HG02588 (cell line): ENCODE data around the gene MIOS.

Experiments used
- ATAC-seq: cut with Tn5 transposase; IDR thresholded peaks from one replicate; pipeline ENCODE4 v1.9.1; 2021; ENCODE audit warnings: mild to moderate bottlenecking, moderate library complexity; ENCODE audit not compliant: unreplicated experiment

The MIOS gene

DNA sequence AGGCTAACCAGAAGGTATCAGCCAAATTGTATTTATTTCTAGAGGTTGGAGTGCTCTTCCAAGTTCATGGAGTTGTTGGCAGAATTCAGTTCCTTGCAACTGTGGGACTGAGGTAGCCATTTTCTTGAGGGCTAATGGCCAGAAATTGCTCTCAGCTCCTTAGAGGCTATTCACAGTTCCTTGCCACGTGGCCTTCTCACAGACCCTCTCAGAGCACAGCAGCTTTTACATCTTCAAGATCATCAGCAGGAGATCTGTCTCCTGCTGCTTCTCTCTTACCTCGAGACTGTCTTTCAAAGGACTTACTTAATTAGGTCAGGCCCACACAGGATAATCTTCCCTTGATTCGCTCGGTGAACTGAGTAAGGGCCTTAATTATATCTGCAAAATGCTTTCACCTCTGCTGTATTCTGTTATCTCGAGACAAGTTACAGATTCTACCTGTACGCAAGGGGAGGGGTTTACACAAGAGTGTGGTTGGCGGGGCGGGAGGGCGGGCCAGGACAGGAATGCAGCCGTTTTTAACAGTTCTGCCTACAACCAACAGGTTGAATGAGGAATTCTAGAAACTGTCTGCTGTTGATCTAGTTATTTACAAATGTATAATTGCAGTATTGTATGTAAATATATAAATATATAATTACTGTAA is 15.0 kb downstream of the MIOS start:
- ATAC-seq: no peak

DNA sequence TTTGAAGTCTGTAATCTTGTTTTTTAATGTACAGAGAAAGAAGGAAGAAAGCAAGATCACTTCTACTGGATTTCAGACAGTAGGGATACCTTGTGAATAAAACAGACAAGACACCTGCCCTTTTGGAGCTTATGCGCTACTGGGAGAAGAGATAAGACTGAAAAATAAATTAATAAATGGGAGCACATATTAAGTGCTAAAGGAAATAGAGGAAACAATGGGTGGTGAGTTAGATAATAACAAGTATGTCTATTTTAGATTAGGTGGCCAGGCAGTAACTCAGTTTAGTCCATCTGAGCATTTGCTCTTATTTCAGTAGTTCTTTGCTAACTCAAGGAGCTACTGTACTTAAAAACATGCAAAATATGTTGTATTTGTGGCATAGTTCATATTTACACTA is 15.9 kb downstream of the MIOS start:
- ATAC-seq: no peak

DNA sequence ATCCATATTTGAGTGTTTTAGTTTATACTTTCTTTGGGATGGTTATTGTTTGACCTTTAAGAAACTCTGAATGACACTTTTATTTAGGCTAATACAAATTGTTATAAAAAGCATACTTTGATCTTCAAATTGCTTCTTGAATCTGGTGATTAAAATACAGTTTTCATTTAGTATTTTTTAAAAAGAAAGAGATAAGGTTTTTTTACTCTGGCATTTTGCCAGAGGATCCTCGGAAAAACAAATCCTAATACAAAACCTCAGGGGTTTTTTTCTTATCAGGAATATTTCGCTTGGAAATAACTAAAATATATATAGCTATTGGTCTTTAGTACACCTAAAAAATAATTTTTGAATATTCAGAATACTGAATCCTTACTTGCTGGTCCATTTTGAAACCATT is 17.0 kb downstream of the MIOS start:
- no peak for ATAC-seq

DNA sequence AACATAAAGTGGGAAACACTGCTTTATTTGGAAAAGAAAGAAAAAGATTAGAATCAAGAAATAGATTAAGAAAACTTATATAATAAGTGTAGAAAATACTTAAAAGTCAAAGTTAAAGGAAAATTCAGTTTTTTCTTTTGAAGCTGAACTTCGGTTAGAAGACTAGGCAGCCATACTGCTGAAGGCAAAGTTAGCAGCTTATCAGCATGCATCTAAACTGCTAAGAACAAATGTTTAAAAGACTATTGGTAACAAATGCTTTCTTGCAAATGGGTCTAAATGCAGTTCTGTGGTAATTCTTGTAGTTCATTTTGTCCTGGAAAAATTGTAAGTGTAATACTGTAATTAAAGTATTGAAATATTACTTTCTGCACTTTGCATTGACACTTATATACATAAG is 18.0 kb downstream of the MIOS start:
- no peak for ATAC-seq

DNA sequence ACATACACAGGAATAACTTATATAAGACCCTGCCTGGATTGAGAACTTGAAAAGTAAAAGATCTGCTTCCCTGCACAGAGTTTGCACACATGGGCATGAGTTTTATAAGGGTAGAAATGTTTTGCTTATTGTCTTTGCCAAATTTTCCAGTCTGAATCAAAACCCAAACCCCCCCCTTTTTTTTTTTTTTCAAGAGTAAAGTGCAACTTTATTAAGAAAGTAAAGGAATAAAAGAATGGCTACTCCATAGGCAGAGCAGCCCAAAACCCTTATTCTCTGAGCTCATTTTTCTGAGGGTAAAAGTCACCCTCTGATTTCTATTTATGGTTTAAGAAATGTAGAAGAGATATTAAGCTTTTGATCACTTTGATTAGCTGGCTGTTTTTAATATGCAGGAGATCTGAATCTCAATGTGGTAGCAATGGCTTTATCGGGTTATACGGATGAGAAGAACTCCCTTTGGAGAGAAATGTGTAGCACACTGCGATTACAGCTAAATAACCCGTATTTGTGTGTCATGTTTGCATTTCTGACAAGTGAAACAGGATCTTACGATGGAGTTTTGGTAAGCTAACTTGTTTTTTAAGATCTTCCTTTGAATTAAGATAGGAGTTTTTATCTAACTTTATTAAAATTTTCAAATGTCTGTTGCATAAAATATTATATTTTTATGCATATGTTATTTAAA is 18.7 kb downstream of the MIOS start:
- ATAC-seq: no peak

DNA sequence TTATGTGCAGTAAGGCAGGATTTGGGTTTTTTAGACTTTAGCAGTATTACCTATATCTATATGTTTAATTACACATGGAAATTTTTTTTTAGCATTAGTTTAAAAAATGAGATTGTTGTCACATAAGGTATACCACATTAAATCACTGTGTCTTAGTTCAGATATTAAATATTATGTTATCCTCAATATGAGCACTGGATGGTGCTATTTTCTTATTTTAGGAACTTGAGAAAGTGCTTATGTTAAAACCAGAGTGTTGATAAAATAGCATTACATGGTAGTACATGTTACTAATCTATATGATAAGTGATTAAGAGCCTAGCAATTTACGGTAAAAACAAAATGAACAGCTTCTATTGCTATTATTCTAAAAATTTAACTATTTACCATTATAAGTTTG is 28.8 kb downstream of the MIOS start:
- ATAC-seq: no peak

DNA sequence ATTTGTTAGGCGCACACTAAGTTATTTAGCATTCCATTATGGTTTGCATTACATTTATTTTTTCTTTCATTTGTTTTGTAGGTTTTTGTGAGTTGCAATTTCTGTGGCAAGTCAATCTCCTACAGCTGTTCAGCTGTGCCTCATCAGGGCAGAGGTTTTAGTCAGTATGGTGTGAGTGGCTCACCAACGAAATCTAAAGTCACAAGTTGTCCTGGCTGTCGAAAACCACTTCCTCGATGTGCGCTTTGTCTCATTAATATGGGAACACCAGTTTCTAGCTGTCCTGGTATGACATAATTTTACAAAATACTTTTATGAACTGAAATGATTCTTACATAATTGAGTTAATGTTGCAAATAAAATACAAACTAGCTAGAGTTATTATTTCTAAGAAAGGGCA is 29.5 kb downstream of the MIOS start:
- no peak for ATAC-seq

DNA sequence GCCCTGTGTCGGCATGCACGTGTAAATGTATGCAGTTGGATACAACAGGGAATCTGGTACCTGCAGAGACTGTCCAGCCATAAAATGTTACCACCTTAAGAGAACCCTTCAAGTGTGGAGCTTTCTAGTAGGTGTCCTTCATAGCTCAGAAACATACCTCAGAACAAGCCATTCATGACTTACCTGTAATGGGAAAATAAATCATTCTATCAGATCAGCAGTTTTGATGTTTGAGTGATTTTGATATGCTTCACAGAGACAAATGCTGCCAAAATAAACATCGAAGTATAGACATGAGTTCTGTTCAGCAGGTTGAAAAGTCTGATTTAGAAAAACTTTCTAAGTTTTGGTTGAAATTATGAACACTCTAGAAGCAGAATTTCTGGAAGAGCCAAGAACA is 40.3 kb downstream of the MIOS start:
- ATAC-seq: no peak

DNA sequence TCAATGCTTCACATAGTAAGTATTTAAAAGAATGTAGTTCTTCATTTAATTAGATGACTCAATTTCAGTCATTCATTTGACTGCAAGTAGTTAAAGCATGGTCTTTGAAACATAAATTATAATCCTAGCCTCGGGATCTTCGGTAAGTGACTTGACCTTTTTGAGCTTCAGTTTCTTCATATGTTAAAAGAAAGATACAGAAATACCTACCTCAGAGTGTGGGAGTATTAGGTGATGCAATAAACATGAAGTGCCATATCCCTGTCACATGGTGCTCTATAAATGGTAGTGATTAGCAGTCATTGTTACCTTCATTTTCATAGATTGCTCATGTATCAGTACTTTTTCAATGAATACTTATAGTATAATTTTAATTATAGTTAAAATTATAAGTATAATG is 42.6 kb downstream of the MIOS start:
- no peak for ATAC-seq

DNA sequence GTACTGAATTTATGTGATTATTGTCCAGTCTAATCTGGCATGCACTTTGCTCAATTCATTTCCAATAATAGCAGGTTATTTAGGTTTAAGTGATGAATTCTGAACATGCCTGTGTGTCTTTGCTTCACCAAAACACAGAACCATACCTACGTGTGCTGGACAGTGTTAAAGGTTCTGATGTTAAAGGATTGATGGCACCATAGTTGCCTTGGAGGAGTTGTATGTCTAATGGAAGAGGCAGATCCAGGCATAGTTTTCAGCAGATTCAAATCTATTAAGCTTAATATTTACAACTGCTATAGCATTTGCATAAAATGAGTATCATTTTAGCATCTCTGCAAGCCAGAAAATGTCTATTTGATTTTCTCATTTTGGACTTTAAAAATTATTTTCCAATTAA is 45.8 kb downstream of the MIOS start:
- ATAC-seq: no peak

DNA sequence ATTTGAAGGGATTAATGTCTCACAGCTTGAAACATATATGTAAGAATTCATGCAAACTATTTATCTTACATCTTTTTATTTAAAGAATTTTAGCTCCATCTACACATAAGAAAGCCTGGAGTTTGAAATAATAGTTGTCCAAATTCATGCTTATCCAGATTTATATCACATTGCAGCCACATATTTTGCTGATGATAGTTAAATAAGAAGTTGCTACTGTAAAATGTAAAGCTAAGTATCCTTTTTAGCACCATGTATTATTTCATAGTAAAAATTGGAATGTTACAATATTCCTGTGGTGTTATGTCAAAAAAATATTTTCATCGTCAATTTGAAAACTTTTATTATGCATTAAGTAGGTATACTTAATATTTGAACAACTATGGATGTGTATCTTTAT is 46.5 kb downstream of the MIOS start:
- ATAC-seq: no peak

DNA sequence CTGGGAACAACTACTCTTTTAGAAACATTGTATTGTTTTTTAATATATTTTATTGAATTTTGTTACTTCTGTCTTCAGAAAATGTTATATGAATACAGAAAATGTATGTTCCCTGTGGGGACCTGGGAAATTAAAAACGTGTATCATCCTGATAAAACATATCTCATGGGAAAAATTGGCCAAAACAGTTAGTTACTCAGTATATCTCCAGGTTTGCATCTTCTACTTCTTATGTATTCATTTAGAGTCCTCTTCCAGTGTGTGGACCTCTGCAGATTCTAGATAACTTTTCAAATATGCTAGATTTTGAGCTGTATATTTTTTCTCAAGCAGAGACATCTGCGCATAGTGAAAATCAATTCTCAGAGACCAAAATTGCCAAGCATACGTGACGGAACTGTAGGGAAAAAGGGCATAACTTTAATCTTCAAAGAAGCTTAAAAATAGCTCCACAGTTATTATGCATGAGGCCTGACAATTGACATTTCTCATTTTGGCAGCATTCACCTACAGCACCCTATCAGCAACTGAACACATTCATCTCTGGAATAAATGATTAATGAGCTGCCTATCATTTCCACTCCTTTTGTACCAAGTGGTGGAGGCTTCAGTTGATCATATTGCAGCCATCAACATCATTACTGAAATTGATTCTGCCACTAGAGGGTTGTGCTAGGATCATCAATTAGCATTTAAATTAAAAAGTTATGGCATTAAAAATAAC is 47.5 kb downstream of the MIOS start:
- no peak for ATAC-seq

DNA sequence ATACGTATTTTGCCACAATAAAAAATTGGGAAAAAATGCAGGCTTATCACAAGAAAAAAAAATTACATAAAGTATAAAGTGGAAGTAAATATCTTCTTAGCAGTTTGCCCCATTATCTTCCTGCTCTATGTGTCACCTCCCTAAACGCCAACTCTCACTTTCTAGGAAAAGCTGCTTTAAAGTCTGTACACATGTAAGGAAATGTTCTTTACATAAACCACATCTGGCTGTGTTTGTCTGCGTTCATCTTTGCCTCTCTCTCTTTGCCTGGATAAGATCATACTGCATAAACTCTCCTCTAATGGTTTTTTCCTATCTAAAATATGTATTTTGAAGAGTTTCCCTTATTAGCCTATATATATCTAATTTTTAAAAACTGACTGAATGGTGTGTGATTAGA is 50.9 kb downstream of the MIOS start:
- ATAC-seq: no peak

DNA sequence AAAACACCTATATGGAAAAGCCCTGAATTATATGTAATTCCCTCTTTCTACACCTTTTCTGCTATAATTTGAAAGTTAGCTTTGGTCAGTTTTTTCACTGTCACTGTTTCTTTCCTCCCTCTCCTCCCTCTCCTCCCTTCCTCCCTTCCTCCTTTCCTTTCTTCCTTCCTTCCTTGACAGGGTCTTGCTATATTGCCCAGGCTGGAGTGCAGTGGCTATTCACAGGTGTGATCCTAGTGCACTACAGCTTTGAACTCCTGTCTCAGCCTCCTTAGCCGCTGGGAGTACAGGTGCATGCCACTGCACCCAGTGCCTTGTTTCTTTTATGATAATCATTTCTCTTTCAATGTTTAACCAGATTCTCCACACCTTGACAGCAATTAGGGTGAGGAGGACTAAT is 51.7 kb downstream of the MIOS start:
- ATAC-seq: no peak

DNA sequence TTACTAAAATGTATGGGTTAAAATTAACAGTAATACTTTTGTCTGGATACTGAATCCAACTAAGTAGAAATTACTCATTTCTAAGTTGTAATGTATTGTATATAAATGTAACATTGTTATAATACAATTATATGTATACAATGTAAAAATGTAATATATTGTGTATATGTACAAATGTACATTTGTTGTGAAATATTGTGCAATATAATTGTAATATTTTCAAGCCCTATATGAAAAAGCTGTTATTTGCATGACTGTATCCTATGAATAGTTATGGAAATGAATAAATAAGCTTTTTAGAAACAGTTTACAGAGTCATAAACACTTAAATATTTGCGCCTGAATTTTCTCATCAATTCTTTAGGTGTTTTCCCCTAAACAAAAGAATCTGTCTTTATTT is 53.6 kb downstream of the MIOS start:
- ATAC-seq: no peak

DNA sequence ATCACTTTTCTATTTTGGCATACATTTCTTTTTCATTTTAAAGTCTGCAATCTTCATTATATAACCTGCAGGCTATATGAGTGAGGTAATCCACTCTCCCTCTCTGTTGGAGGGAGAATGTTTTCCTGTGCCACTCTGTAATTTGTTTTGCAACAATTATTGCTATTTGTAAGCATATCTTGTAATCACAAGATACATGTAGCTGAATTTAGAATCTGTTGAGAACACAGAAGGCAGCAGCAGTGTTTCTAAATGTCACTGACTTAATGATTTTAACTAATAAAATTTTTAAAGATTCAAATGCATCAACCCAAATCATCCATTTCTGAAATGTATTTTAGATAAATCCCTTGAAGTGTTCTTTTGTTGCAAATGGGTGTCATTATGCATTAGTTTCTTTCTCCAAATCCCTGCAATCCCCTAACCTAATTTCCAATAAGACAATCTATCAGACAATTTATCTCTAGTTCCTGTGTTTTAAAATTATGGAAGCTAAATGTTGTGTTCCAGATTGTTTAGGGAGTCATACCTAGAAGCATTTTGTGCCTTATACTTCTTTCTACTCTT is 54.0 kb downstream of the MIOS start:
- no peak for ATAC-seq

DNA sequence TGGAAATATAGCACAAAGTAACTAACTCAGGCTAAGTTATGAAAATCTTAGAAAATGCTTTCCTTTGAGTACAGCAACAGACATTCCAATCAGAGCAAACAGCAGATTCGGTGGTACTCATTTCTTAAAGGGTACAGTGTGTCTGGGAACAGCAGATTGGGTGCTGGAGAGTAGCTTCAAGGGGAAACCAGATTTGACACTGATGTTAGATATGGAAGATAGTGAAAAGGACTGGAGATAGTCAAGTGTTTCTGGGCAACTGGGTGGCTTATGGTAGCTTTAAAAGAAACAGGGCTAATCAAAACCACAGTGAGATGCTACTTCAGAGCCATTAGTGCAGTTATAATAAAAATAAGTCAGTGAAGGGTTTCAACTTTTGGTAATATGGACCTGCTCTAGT is 61.8 kb downstream of the MIOS start:
- ATAC-seq: no peak

DNA sequence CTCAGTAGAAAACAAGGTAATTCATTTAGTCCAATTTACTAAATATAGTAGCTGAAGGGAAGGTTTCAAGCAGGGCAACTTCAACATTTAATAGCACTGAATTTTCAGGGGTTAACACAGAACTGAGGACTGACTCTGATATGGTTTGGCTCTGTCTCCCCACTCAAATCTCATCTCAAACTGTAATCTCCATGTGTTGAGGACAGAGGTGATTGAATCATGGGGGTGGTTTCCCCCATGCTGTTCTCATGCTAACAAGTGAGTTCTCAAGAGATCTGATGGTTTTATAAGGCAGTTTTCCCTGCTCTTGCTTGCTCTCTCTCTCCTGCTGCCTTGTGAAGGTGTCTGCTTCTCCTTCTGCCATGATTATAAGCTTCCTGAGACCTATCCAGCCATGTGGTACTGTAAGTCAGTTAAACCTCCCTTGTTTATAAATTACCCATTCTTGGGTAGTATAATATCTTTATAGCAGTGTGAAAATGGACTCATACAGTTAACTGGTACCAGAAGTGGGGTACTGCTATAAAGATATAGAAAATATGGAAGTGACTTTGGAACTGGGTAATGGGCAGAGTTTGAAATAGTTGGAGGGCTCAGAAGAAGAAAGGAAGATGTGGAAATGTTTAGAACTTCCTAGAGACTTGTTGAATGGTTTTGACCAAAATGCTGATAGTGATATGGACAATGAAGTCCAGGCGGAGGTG is 64.1 kb downstream of the MIOS start:
- no peak for ATAC-seq

DNA sequence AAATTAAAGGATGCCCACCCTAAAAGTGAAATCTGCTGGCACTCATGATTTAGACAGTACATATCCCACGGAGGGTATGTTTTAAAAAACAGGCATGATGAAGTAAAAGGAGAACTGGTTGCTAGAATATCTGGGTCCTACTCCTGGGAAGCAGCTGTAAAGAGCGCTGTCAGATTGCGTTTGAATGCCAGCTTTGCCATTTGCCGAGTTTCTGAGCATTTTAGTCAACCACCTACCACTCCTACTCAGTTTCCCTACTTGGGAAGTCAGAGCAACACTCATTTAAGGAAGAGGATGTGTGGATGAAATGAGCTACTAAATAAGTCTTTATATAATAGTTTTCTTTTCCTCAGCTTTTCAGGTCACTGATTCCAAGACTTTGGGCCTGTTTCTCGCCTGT is 72.7 kb downstream of the MIOS start:
- ATAC-seq: no peak

DNA sequence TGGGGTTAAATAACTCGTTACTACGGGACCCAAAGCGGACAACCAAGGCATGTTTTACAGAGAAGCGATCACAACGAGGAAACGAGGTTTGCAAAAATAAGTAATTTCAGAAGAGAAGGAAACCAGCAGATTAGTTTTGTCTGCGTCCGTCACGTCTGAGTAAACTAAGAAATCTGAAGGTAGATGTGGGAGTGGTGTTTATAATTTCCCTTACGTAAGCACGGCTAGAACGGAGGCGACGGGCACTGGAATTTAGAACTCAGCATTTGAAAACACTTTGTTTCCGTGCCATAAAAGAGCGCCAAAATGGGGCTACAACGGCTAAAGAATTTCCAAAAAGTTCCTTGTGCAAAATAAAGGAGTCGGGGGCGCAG is 73.2 kb downstream of the MIOS start:
- ATAC-seq: no peak
